Activated T-helper 17 cell treated with anti-CD3 and anti-CD28 coated beads, Interleukin-2, amount 50 U/mL, for 72 hours (primary cell): ENCODE results near the gene HSCB. TPM values are rescaled to one million over a fixed set of nuclear protein-coding genes. Genes with fewer than 3 reads are reported as not detected.
"Not testable (repeated sequence)": the region's sequence is repeated elsewhere in the genome, so short reads cannot be mapped to it uniquely, and the experiment has no call there.

Source experiments
- ATAC-seq: fragments of 150-1000 bp; cut with Tn5 transposase; replicated peaks from 2 replicates; pipeline ENCODE4 v1.10.0; 2021; ENCODE audit warnings: mild to moderate bottlenecking, moderate library complexity
- H3K27ac Mint-ChIP-seq: one replicate; pipeline ENCODE4 v1.8.0; 2022; ENCODE audit warnings: mixed read lengths
- H3K27me3 Mint-ChIP-seq: one replicate; pipeline ENCODE4 v1.8.0; 2022; ENCODE audit warnings: mixed read lengths
- H3K36me3 Mint-ChIP-seq: one replicate; pipeline ENCODE4 v1.8.0; 2022; ENCODE audit warnings: low read depth, mild to moderate bottlenecking, mixed read lengths
- H3K4me1 Mint-ChIP-seq: one replicate; pipeline ENCODE4 v1.8.0; 2022; ENCODE audit warnings: mixed read lengths
- H3K4me3 Mint-ChIP-seq: one replicate; pipeline ENCODE4 v1.8.0; 2022; ENCODE audit warnings: mild to moderate bottlenecking, mixed read lengths
- H3K9me3 Mint-ChIP-seq: one replicate; pipeline ENCODE4 v1.8.0; 2022; ENCODE audit warnings: mixed read lengths
- total RNA-seq, 2 donors: library from RNA; stranded (reverse); gene quantifications; one replicate each; pipeline ENCODE4 v1.2.3, GENCODE V29; 2022

Gene HSCB
- total RNA-seq, result 10 to 100 TPM; 18.9 to 20.3 TPM

DNA sequence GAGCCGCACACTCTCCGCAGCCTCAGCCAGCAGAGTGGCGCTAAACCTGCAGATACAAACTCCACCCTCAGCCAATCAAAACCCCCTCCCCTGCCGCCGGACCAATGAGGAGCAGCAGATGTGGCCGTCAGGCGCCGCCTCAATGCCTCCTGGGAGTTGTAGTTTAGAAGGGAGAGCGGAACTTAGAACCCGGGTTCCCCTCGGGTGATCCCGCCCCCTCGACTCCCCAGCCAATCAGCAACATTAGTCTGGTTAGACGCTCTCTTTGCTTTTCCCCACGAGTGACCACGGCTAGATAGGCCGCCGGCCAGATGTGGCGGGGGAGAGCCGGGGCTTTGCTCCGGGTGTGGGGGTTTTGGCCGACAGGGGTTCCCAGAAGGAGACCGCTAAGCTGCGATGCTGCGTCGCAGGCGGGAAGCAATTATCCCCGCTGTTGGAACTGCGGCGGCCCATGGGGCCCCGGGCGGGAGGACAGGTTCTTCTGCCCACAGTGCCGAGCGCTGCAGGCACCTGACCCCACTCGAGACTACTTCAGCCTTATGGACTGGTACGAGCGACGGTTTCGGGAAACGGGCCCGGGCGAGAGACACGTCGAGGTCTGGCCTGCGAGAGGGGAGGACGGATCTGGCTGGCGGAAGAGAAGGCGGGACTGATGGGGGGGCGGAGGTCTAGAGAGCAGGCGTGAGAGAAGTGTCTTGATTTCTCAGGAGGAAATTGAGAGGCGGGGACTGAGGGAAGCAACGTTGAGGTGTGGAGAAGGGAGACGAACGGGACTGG is at the start of gene HSCB, which contains the start of gene CHEK2:
Gene HSCB, plus strand, starts transcription at position 255 of the 777 bp plus-strand sequence. Its CDS starts 57 bp downstream, at position 312.
Gene CHEK2, minus strand, starts transcription at position 36 of the 777 bp plus-strand sequence. CDS start 7,099 bp downstream, outside the sequence.
- Mint-ChIP-seq H3K36me3 (peaks cover 50% of the 10 kb centered on the region), H3K27me3 (no peaks in the 10 kb centered on the region), H3K9me3 (no peaks in the 10 kb centered on the region), H3K4me3 (peak within 1 kb of the TSS; percentile 90), H3K27ac (peak within 1 kb of the TSS; percentile 87), H3K4me1 (peaks cover 15% of the 10 kb centered on the region)
- ATAC-seq, result peak; percentile 96

- H3K4me1 Mint-ChIP-seq, H3K27ac Mint-ChIP-seq, H3K9me3 Mint-ChIP-seq, H3K4me3 Mint-ChIP-seq, ATAC-seq, H3K27me3 Mint-ChIP-seq: not testable (repeated sequence)
- H3K36me3 Mint-ChIP-seq, result peaks cover 28% of the 10 kb centered on the region
These were observed 48.6 kb upstream of the HSCB start for GRCh38 chr22:28693041-28693760.

DNA sequence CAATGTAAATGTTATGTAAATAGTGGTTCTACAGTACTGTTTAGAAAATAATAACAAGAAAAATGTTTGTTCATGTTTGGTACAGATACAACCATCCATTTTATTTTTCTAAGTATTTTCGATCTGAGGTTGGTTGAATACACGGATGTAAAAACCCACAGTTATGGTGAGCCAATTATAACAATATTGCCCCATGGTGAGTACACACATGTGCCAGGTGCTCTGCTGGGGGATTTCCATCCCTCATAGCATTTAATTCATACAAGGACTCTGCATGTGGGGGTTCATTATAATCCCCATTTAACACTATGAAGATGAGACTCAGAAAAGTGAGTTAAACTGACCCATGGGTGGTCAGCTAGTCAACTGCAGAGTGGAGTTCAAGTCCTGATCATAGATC is 38.9 kb upstream of the HSCB start:
- Mint-ChIP-seq H3K27ac (no peak overlapping the region), H3K9me3 (no peaks in the 10 kb centered on the region), H3K27me3 (no peaks in the 10 kb centered on the region), H3K4me3 (no peak overlapping the region), H3K4me1 (no peaks in the 10 kb centered on the region), H3K36me3 (peaks cover 21% of the 10 kb centered on the region)
- no peak for ATAC-seq

DNA sequence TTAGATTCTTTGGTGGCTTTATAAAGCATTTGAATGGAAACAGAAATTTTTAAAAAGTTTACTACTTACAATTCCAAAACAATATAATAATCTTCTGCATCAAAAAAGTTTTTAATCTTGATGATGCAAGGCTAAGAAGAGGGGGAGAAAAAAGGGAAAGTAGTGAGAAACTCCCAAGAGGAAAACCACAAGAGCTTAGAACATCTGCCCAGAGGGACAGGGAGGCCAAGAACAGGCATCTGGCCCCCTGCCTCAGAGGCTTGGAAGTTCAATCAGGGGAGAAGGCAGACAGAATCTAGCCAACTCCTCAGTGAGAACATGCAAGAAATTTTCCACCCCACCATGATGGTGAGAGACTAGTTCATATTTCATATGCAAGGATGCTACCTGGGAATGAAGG is 38.4 kb upstream of the HSCB start:
- Mint-ChIP-seq H3K36me3 (peaks cover 24% of the 10 kb centered on the region), H3K27me3 (no peaks in the 10 kb centered on the region), H3K27ac (no peak overlapping the region), H3K4me1 (no peaks in the 10 kb centered on the region), H3K4me3 (no peak overlapping the region), H3K9me3 (no peaks in the 10 kb centered on the region)
- no peak for ATAC-seq

DNA sequence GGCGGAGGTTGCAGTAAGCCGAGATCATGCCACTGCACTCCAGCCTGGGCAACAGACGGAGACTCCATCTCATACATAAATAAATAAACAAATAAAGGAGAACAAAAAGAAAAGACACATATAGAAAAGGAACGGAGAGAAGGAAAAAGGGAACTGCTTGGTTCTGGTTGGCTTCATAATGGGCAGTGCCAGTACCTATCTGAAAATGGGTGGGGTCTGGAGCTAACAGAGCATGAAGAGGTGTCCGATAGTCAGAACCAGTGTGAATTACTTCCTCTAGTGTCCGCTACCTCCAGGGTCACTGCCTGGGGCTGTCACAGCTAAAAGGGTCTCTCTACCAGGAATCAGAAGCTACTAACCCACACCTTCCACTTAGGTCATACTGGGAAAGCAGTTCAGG is 35.0 kb upstream of the HSCB start:
- Mint-ChIP-seq H3K4me3 (no peak overlapping the region), H3K27me3 (no peaks in the 10 kb centered on the region), H3K4me1 (no peaks in the 10 kb centered on the region), H3K27ac (no peak overlapping the region), H3K36me3 (peaks cover 38% of the 10 kb centered on the region), H3K9me3 (no peaks in the 10 kb centered on the region)
- ATAC-seq, result no peak

GRCh38 chr22:28710107-28710506 is 31.7 kb upstream of the HSCB start:
- no peak for ATAC-seq
- Mint-ChIP-seq H3K27me3 (no peaks in the 10 kb centered on the region), H3K36me3 (peaks cover 44% of the 10 kb centered on the region), H3K4me3 (no peak overlapping the region), H3K27ac (no peak overlapping the region), H3K4me1 (no peaks in the 10 kb centered on the region), H3K9me3 (no peaks in the 10 kb centered on the region)

DNA sequence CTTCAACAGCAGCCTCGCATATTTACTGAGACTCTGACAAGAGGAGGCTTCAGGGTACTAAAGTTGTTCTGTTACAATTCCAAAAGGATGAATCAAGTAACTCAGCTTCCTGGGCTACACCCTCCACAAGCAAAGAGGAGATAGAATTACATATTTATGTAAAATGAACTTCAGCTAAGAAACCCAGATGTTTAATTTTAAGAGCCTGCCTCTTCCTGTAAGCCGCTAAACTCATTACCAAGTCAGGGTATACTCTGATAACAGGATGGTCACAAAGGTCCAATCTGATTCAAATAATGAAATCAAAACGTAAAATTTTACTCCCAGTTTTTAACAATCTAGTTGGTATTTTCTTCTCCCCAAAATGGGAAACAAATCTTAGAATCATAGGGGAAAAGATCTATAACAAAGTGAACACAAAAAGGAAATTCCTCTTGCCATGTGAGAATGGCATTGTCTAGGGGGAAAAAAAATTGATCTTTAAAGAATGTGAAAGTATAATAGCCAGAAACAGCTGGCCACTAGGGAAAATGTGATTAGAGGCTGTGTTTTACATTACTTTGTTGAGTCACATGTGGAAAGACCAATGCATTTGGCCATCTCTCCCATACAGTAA is 31.2 kb upstream of the HSCB start:
- no peaks in the 10 kb centered on the region for H3K9me3 Mint-ChIP-seq
- H3K27me3 Mint-ChIP-seq, result no peaks in the 10 kb centered on the region
- no peak overlapping the region for H3K27ac Mint-ChIP-seq
- H3K36me3 Mint-ChIP-seq, result peaks cover 44% of the 10 kb centered on the region
- H3K4me3 Mint-ChIP-seq, result no peak overlapping the region
- no peaks in the 10 kb centered on the region for H3K4me1 Mint-ChIP-seq
- no peak for ATAC-seq

- H3K27ac Mint-ChIP-seq, result no peak overlapping the region
- H3K4me3 Mint-ChIP-seq, result no peak overlapping the region
- peaks cover 44% of the 10 kb centered on the region for H3K36me3 Mint-ChIP-seq
- no peak for ATAC-seq
- no peaks in the 10 kb centered on the region for H3K27me3 Mint-ChIP-seq
- no peaks in the 10 kb centered on the region for H3K4me1 Mint-ChIP-seq
- H3K9me3 Mint-ChIP-seq, result no peaks in the 10 kb centered on the region
These were observed 30.5 kb upstream of the HSCB start for GRCh38 chr22:28711341-28711740.

GRCh38 chr22:28711820-28712777 is 29.7 kb upstream of the HSCB start:
- Mint-ChIP-seq H3K4me1 (no peaks in the 10 kb centered on the region), H3K27me3 (no peaks in the 10 kb centered on the region), H3K27ac (no peak overlapping the region), H3K9me3 (no peaks in the 10 kb centered on the region), H3K4me3 (no peak overlapping the region), H3K36me3 (peaks cover 44% of the 10 kb centered on the region)
- ATAC-seq, result no peak

DNA sequence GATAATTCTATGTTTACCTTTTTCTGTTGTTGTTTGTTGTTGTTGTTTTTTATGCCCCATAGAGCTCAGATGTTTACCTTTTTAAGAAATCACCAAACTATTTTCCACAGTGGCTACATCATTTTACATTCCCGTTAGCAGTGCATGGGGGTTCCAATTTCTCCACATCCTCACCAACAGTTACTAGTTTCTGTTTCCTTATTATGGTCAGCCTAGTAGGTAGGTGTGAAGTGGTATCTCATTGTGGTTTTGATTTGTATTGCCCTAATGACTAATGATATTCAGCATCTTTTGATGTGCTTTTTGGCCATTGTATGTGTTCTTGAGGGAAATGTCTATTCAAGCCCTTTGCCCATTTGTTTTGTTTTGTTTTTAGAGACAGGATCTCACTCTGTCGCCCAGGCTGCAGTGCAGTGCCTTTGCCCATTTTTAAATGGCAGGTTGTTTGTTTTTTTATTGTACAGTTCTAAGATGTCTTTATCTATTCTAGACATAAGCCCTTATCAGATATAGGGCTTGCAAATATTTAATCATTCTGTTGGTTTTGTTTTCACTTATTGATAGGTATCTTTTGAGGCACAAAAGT is 27.7 kb upstream of the HSCB start:
- peak; percentile 58 for ATAC-seq
- H3K9me3 Mint-ChIP-seq, result no peaks in the 10 kb centered on the region
- H3K4me3 Mint-ChIP-seq, result no peak overlapping the region
- H3K4me1 Mint-ChIP-seq, result no peaks in the 10 kb centered on the region
- H3K27me3 Mint-ChIP-seq, result no peaks in the 10 kb centered on the region
- H3K27ac Mint-ChIP-seq, result no peak overlapping the region
- peaks cover 34% of the 10 kb centered on the region for H3K36me3 Mint-ChIP-seq

GRCh38 chr22:28715611-28716010 is 26.2 kb upstream of the HSCB start:
- no peaks in the 10 kb centered on the region for H3K27me3 Mint-ChIP-seq
- no peak overlapping the region for H3K27ac Mint-ChIP-seq
- H3K4me3 Mint-ChIP-seq, result no peak overlapping the region
- no peaks in the 10 kb centered on the region for H3K9me3 Mint-ChIP-seq
- no peak for ATAC-seq
- H3K4me1 Mint-ChIP-seq, result no peaks in the 10 kb centered on the region
- H3K36me3 Mint-ChIP-seq, result peaks cover 28% of the 10 kb centered on the region

- Mint-ChIP-seq H3K27ac (no peak overlapping the region), H3K4me3 (no peak overlapping the region), H3K9me3 (no peaks in the 10 kb centered on the region), H3K27me3 (no peaks in the 10 kb centered on the region), H3K36me3 (peaks cover 25% of the 10 kb centered on the region), H3K4me1 (no peaks in the 10 kb centered on the region)
- ATAC-seq, result no peak
These were observed 25.2 kb upstream of the HSCB start for GRCh38 chr22:28716686-28717085.

DNA sequence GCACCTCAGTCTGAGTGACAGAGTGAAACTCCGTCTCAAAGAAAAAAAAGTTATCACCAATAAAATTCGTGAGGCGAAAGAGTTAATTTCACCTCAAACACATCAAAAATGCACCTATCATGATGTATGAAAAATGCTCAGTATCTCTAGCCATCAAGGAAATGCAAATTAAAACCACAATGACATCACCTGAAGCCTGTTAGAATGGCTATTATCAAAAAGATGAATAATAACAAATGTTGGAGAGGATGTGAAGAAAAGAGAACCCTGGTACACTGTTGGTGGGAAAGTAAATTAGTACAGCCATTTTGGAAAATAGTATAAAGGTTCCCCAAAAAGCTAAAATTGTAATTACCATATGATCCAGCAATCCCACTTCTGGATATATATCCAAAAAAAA is 23.8 kb upstream of the HSCB start:
- H3K27ac Mint-ChIP-seq, result no peak overlapping the region

DNA sequence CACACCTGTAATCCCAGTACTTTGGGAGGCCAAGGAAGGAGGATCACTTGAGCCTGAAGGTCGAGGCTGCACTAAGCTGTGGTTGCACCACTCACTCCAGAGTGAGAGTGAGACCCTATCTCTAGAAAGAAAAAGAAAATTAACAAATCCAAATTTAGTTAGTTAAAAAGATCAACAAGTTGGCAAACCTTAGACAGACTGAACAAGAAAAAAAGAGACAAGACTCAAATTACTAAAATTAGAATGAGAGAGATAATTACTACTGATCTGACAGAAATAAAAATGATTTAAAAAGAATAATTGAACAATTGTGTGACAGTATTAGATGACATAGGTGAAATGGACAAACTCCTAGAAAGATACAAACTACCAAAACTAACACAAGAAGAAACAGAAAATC is 13.8 kb upstream of the HSCB start:
- no peak for ATAC-seq
- Mint-ChIP-seq H3K4me1 (no peaks in the 10 kb centered on the region), H3K27me3 (no peaks in the 10 kb centered on the region), H3K27ac (no peak overlapping the region), H3K4me3 (no peak overlapping the region), H3K36me3 (peaks cover 47% of the 10 kb centered on the region), H3K9me3 (no peaks in the 10 kb centered on the region)

More for the DNA sequence above, 23.8 kb upstream of the HSCB start:
- H3K4me3 Mint-ChIP-seq, result no peak overlapping the region
- peaks cover 21% of the 10 kb centered on the region for H3K36me3 Mint-ChIP-seq
- H3K27me3 Mint-ChIP-seq, result no peaks in the 10 kb centered on the region
- no peaks in the 10 kb centered on the region for H3K4me1 Mint-ChIP-seq
- ATAC-seq, result no peak
- H3K9me3 Mint-ChIP-seq, result no peaks in the 10 kb centered on the region
